Measurements from ENCODE around the gene EN1.

Gene EN1

DNA sequence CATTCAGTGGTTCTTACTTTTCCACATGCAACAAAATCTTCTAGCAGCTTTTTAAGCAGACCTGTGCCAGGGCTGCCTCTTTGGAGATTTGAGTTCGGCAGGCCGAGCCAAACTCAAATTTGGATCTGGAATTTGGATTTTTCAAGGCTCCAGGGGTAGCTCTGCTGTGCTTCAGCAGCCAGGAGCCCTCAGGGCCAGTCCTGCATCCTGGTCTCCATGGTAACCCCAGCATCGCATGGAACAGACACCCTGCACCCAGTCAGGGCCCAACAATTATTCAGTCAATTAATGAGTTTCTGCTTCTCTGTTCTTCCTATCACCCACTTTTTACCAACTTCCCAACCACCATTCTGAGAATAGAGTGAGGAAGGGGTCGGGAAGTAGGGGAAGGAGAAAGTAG lies 30.0 kb downstream of the EN1 start:
- DNase-seq (ENCODE audit: low read depth in 2 of 2): no peak

DNA sequence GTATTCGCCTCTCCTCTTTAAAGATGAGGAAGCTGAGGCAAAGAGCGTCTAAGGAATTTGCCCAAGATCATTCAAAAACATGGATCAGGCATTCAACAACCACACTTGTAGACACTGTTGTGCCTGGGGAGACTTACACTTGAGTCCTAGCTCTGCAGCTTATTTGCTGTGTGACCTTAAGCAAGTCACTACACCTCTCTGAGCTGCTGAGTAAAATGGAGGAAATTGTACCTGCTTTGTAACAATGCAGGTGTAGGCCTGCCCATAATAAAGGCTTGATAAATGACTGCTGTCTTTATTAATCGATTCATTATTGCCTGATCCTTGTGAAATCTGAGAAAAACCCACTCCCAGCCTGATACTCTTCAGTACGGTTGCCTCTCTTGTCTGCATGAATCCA lies 30.8 kb downstream of the EN1 start:
- DNase-seq (ENCODE audit: low read depth in 2 of 2): no peak

DNA sequence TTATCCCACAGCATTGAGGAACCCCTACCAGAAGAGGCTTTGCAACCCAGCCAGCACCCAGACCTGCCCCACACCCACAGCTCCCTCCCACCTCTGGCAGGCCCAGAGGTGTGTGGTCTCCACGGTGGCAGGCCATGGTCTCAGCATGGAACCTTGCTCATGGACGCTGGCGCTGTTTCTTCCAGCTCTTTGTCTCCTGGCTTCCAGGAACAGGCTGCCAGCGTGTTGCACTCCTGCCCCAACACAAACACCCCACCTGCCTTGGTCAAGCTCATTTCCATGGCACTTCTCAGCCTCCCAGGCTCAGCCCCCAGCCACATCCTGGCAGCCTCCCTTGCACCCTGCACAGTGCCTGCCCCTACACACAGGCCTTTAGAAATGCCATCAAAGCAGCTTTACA lies 31.7 kb downstream of the EN1 start:
- DNase-seq (ENCODE audit: low read depth in 2 of 2): no peak

DNA sequence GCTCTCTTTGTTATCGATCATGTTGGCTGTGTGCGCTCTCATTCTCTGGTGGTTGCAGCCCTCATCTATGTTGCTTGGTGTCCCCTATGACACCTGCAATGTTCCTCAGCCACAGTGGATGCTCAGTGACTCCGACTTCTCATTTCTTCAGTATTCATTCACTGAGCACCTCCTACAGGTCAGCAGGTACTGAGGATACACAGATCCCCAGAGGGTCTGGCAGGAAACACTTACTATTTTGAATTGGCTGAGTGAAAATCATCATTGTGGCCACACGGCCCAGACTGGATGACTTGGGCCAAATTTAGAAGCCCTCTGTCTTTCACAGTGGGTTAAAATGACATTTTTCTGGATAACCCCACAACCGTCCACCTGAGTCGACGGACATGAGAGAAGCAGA lies 32.1 kb downstream of the EN1 start:
- no peak for DNase-seq (ENCODE audit: low read depth in 2 of 2)

DNA sequence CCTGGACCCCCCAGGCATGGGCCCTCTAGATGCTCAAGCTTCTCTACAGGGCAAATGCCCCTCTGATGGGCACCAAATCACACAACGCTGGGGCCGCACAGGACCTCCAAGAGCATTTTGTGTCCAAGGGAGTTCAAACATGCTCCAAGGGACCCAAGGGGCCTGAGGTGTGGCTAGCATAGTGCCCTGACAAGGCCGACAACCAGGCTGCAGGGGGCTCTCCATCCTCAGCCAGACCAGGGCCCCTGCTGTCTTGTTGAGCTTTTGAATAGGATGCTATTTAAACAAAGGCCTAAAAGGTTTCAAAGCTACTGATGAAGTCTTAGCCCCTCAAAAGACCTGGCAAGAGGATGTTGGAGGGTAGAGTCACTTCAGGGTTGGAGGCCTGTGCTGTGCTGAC lies 33.1 kb downstream of the EN1 start:
- DNase-seq (ENCODE audit: low read depth in 2 of 2): no peak

DNA sequence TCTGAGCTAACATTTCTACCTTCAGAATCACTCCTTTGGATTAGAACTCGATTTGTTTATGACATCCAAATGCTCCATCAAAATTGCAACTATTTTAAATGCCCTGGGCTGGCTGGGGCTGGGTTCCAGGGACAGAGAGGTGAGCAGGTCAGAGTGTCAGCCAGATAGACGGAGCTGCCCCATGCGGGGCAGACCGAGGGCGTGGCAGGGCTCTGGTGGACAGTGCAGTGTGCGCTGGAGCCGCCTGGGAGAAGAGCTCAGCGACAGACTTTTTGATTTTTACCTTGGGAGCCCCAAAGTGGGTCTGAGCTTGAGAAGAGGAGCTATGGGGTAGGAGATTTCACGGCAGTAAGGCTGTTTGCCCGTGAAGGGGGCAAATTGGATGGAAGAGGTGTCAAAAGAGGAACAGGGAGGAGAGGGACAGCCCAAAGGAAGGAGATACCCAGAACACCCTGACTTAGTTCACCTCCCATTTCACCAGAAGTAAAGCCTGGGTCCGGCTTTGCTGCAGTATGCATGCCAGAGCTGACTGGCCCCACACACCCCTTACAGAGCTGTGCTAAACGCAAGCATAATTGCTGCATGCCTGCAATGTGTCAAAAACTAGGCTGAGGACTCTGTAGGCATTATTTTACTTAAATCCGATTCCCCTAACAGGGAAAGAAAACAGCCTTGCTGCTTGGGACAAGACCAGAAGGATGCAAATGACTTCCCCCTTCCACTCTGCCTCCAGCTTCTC lies 33.7 kb downstream of the EN1 start:
- DNase-seq (ENCODE audit: low read depth in 2 of 2): no peak

DNA sequence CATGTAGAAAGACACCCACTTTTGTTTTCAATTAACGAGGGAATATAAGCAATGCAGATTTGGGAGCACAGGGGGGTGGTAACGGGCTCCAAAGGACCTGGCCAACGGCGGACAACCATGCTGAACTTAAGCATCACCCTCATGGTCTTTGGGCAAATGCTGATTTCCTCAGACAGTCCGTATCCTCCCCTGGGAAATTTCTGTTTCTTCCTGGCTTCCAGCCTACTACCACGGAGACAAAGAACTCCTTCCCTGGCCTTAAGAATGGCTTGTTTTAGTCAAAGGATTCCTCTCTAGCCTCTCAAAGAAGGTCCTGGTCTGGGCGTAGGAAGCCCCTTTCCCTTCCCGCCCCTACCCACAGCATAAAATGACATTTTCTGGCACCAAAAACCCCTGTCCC lies 34.3 kb downstream of the EN1 start:
- no peak for DNase-seq (ENCODE audit: low read depth in 2 of 2)

DNA sequence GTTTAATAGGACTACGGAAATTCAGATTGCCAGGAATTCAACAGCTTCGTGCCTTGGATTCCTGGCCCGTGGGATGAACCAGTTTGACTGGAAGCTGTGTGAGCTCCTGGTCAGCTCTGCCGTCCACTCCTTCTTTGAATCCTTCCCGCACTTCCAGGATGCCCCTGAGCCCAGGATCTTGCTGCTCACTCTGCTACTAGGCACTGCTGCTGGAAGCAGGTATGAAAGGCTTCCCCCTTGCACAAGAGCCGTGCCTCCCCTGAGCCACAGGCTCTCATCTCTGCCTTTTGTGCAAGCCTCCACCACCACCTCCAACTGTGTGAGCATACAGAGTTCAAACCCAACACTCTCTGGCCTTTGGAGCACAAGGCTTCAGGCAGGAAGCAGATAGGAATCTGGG lies 34.9 kb downstream of the EN1 start:
- DNase-seq (ENCODE audit: low read depth in 2 of 2): no peak

DNA sequence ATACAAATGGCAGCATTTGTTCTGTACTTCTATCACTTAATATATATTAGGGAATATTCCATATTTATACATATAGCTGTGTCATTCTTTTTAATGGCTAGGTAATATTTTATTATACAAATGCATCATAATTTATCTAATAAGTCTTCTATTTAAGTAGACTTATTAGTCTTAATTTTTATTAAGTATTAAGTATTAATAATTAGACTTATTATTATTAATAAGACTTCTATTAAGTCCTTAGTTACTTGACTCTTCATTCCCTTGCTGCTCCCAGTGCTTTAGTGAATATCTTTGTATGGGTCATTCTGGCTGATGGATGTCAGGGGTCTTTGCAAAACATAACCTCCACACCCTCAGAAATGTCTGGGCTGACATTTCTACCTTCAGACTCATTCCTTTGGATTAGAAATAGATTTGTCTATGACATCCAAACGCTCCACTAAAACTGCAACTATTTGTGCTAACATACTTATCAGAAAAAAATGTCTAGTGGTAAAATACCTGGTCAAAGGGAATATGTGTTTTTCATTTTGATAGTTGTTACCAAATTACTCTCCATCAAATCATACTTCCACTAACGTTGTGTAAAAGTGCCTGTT lies 35.8 kb downstream of the EN1 start:
- DNase-seq (ENCODE audit: low read depth in 2 of 2): no peak

DNA sequence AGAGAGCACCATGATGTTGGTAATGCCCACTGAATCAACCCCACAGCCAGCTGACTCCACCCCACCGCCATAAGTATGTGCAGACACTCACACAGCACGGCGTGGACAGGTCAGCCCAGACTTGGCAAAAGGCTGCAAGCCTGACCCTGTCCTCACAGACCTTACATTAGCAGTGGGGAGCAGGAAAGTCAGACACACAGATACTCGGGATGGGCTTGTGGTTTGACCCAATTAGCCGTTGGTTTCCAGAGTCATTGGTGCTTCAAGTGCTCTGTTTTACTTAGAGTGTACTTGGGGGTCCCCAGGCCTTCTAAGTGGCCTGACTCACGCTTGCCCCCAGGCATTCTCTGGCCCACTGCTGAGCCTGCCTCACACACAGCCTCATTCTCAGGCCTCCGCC lies 36.7 kb downstream of the EN1 start:
- no peak for DNase-seq (ENCODE audit: low read depth in 2 of 2)

DNA sequence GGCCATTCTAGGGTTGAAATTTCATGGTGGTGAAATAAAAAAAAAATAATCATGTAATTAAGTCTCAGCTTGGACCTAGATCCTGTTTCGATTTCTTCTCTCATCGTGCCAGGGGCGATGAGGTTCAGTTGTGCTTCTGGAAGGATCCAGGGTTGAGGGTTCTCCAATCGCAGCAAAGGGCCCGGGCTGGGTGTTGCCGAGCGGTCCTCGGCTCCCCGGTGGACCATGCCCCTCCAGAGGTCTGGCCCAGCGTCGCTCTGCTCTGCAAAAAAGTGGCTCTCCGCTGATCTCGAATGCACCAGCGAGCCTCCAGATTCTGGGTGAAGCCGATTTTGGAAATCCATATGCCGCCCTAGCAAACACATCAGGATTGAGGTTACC lies 39.0 kb downstream of the EN1 start:
- no peak for DNase-seq (ENCODE audit: low read depth in 2 of 2)

DNA sequence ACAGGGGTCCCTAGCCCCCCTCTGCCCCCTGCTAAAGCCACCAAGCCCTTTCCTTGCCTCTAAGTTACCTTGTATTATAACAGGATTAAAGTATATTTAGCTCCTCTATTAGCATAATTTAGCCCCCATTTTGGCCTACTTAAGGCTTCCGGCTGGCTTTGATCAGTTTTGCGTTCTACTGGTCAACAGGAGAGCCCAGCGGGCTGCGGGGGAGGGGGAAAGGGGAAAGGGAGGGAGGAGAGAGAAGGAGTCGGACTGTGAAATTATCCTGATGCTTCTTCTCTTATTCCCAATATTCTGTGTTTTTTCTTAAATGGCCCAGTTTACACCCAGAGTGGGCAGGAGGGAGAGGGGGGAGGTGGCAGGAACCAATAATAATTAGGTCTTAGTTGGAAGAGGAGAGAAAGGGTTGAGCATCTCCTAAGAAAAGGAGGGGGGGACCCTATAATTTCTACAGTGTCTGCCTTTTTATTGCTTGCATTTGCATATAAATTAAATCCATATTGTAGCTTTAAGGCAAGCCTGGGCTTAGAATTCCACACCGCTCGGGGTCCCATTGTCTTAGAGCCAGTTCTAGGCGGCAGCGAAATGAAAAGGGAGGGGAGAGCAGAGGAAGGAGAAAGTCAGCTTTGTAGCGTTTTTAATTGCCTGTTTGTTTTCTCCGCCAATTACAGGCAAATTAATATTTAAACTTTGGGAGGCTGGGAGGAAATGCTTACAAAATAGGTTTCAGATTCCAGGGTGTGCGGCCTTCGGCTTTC lies 39.6 kb downstream of the EN1 start:
- DNase-seq (ENCODE audit: low read depth in 2 of 2): no peak

DNA sequence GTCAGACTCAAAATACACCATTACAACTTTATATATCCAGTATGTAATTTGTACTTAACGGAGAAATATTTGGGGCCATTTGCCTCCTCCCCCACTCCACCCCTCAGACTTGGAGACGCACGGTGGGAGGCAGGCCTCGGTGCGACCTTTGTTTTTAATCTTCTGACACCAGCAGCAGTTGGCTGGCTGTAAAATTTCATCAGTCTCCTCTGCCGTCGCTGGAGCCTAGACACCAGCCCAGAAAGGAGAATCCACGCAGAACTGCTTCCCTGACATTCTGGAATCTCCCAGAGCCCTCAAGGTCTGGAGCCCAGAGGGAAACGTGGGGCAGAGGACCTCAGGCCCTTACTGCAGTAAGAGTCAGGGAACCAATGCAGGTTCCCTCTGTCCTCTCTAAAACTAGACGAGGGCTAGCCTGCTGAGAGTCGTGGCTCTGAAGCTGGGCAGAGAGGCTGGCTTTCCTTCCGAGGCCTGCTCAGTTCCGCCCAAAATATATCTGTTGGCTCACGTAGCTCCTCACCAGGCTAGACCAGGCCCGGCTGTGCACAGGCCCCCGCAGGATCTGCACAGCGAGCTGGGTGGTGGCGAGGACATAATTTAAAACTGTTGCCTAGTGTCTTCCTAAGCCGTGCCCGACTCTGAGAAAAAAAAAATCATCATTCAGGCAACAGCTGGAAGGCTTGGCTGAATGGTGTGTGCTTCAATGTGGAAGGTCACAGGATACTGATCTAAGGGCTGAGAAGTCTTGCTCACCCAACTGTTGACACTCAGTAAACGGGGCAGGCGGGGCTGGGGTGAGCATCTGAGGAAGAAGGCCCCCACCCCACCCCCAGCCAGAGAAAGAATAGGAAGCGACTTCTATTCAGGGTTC lies 40.4 kb downstream of the EN1 start:
- DNase-seq (ENCODE audit: low read depth in 2 of 2): no peak

DNA sequence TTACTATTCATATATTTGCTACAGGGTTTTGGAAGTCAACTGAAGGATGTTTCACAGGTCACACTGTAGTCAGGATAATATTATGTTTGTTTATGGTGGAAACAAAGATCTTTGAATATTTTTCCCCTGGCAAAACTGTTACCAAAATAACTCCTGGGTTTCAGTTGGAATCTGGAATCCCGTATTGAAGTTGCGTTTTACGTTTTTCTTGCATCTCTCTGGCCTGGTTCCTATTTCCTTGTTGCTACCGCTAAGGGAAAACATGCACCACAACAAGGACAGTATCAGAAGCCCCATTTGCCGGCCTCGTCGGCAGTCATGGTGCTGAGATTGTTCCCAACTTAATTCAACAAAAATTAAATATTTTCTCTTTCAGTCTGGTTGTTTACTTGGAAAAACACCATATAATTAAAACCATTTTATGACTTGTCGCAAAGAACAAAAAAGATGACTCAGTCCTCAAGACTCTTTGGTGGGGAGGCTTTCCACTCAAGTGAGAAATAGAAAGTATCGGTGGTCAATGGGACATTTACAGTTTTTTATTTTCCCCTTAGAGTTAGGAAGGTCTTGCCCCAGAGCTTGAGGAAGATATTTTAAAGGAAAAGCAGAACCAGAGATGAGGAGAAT lies 42.3 kb downstream of the EN1 start:
- DNase-seq (ENCODE audit: low read depth in 2 of 2): no peak

DNA sequence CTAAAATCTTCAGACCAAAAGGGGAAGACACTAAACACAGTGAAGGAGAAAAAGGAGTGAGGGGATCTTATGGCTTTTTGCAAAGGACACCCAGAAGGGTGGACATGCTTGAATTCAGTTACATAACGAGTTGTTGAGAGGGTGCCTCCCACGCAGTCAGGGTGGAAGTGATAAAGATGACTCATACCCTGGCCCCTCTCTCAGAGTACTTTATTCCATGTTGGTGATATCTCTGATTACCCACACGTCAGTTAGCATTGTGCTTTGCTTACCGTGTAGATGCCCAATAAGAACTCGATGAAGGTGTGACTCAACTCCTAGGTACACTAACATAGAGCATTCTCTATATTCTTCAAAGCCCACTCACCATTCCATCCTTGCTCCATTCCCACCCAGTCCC lies 44.4 kb downstream of the EN1 start:
- no peak for DNase-seq (ENCODE audit: low read depth in 2 of 2)

DNA sequence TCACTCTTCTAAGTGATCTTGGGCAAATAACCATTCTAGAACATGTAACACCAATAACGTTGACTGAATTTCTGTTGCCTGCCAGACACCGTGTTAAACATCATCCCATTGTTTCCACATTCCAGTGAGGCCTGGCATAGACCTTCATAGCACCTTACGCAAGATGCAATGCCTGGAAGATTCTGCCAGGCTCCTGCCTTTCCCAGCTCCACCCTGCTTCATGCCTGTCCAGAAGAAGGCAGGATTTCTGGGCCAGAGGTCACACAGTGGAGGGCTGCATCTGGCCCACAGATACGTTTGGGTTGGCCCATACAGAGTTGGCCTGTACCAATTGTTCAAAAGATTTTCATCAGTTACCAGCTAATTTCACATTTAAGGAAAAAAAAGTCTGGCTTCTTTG lies 46.3 kb downstream of the EN1 start:
- no peak for DNase-seq (ENCODE audit: low read depth in 2 of 2)

DNA sequence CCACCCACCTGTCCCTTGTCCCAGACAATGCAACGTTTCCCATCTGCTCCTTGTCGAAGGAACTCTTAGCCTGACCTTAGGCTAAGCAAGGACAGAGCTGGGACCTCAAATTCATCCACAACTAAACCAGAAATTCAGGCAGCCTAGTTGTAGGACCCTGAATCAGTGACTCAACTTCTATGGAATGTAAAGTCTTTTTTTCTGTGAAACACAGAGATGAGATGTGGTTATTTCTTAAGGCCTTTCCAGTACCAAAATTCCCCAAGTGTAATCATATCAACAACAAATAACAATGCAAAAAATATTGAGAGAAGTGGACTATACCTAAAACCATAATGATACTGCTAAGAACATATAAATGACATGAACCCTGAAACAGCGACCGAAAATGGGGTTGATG lies 46.7 kb downstream of the EN1 start:
- DNase-seq (ENCODE audit: low read depth in 2 of 2): no peak

DNA sequence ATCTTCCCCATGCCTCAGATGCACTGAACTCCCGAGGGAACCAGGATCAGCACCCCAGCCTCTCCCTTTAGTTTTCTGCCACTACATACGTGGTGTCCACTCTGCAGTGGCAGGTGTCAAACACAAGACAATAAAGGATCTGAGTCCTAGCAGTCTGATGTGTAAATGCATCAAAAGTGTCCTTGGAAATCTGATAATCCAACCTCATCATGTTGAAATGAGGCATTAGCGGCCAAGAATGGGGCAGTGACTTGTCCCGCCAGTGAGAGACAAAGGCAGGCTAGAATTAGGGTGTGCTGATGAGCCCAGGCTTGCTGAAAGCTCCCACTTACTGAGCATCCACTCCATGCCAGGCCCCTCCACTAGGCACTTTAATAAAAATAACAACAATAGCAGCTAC lies 52.9 kb downstream of the EN1 start:
- no peak for DNase-seq (ENCODE audit: low read depth in 2 of 2)
